HG03571 (cell line): ENCODE results near the gene OXNAD1.

Experiments
- ATAC-seq: cut with Tn5 transposase; IDR thresholded peaks from one replicate; pipeline ENCODE4 v1.9.1; 2021; ENCODE audit not compliant: unreplicated experiment

The OXNAD1 gene

GRCh38 chr3:16247282-16248061 is 17.5 kb upstream of the OXNAD1 start:
- peak; percentile 77 for ATAC-seq

- no peak for ATAC-seq
Measured at GRCh38 chr3:16248556-16248955, 16.5 kb upstream of the OXNAD1 start.

- ATAC-seq: no peak
Measured at GRCh38 chr3:16249336-16249735, 15.7 kb upstream of the OXNAD1 start.

- no peak for ATAC-seq
Measured at GRCh38 chr3:16249886-16250285, 15.1 kb upstream of the OXNAD1 start.

- no peak for ATAC-seq
Measured at GRCh38 chr3:16251316-16252085, 13.5 kb upstream of the OXNAD1 start.

- no peak for ATAC-seq
Measured at GRCh38 chr3:16252243-16252978, 12.6 kb upstream of the OXNAD1 start.

GRCh38 chr3:16252988-16253387 is 12.0 kb upstream of the OXNAD1 start:
- no peak for ATAC-seq

GRCh38 chr3:16253601-16254000 is 11.4 kb upstream of the OXNAD1 start:
- ATAC-seq: no peak

GRCh38 chr3:16254916-16255315 is 10.1 kb upstream of the OXNAD1 start:
- no peak for ATAC-seq

- no peak for ATAC-seq
Measured at GRCh38 chr3:16255326-16255725, 9.7 kb upstream of the OXNAD1 start.

GRCh38 chr3:16255726-16256125 is 9.3 kb upstream of the OXNAD1 start:
- ATAC-seq: no peak

GRCh38 chr3:16257309-16257708 is 7.7 kb upstream of the OXNAD1 start:
- ATAC-seq: no peak

GRCh38 chr3:16258177-16258576 is 6.8 kb upstream of the OXNAD1 start:
- no peak for ATAC-seq

GRCh38 chr3:16258866-16259265 is 6.1 kb upstream of the OXNAD1 start:
- ATAC-seq: no peak

- no peak for ATAC-seq
Measured at GRCh38 chr3:16260046-16260445, 5.0 kb upstream of the OXNAD1 start.

- no peak for ATAC-seq
Measured at GRCh38 chr3:16262174-16262573, 2.8 kb upstream of the OXNAD1 start.

- peak; percentile 1 for ATAC-seq
Measured at GRCh38 chr3:16264174-16264707, 771 bp upstream of the OXNAD1 start.

GRCh38 chr3:16265455-16265786 is 409 bp downstream of the OXNAD1 start:
- ATAC-seq: no peak

GRCh38 chr3:16266714-16267113 is 1.7 kb downstream of the OXNAD1 start:
- ATAC-seq: no peak

GRCh38 chr3:16270855-16271254 is 5.8 kb downstream of the OXNAD1 start:
- ATAC-seq: no peak

GRCh38 chr3:16272588-16272987 is 7.6 kb downstream of the OXNAD1 start:
- ATAC-seq: no peak

GRCh38 chr3:16273867-16274266 is 8.9 kb downstream of the OXNAD1 start:
- no peak for ATAC-seq
